ENCODE measurements around the gene NHSL2.

GRCh38 chrX:71906144-71906543, 4.5 kb upstream of the NHSL2 start:
- TF ChIP-seq POLR2AphosphoS5 (IDR thresholded peaks at IDR 0.05; ENCODE audit: low read depth, low read length) (no peak), POLR2A (IDR thresholded peaks at IDR 0.05; ENCODE audit: low read depth, low read length) (no peak)
